ENCODE results near the gene FAM171A1. TPM values are rescaled to one million over a fixed set of nuclear protein-coding genes. Genes with fewer than 3 reads are reported as not detected.
"Not testable (repeated sequence)": the region's sequence is repeated elsewhere in the genome, so short reads cannot be mapped to it uniquely, and the experiment has no call there.

FAM171A1 gene
- polyA plus RNA-seq, 10 donors = 28.3 to 54.8 (median 34.3) TPM

- DNase-seq = peak; percentile 83 to 95 (median 89)
Measured at GRCh38 chr10:15321431-15322341, 49.4 kb downstream of the FAM171A1 start.

GRCh38 chr10:15320522-15321203, 50.4 kb downstream of the FAM171A1 start:
- DNase-seq = no peak

DNA sequence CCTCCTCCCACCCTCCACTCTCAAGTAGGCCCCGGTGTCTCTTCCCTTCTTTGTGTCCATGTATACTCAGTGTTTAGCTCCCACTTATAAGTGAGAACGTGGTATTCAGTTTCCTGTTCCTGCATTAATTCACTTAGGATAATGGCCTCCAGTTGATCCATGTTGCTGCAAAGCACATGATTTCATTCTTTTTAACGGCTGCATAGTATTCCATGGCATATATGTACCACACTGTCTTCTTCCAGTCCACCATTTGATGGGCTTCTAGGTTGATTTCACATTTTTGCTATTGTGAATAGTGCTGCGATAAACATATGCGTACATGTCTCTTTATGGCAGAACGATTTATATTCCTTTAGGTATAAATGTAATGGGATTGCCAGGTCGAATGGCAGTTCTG, 51.0 kb downstream of the FAM171A1 start:
- no peak for DNase-seq

GRCh38 chr10:15316871-15317464, 54.1 kb downstream of the FAM171A1 start:
- DNase-seq = no peak

DNA sequence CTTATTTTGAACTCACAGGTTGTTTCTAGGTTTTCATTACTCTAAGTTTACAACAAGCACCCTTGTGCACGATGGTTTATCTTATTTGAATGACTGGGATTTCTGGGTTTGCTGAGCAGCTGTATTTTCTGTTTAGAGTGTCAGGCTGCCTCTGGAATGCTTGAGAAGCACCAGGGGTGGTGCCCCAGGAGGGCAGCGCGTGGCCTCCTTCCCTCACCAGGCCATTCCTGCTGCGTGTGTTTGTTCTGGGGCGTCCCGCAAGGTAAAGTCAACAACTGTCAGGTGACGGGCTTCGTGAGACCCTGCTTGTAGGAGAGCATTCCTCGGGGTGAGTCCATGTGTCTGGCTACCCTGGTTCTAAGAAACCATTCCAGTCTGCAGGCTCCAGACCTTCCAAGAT, 54.9 kb downstream of the FAM171A1 start:
- no peak for DNase-seq

DNA sequence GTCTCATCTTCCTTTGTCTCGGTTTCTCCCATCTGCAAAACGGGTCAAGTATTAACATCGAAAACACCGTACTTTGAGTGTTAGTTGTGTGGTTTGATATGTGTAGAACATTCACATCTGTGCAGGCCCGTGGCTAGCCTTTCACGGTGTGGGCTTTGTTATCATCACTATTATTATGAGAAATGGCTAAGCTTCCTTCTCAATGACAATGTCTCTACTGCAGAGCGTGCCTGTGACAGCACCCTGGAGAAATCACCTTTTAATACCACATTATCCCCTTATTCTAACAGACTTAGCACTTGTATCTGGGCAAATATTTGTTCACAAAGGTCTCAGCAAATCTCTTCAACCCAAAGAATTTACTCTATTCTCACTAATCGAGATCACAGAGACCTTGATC, 55.8 kb downstream of the FAM171A1 start:
- no peak for DNase-seq

GRCh38 chr10:15314482-15315045, 56.5 kb downstream of the FAM171A1 start:
- DNase-seq = no peak

DNA sequence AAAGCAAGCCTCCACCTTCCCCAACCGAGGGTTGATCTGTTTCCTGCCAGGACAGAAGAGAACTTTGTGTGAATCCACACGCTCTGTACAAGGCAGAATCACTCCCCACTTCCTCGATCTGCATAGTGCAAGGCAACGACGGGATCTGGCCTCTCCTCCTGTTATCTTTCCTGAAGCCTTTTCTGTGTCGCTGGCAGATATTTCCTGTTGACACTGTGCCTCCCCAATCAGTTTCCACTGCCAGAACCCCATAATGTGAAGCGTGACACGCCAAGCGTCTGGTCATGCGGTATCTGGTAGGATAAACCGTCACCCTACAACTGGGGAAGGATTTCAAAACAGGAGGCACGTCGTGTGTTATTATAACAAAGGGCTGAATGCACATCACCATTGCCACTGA, 57.2 kb downstream of the FAM171A1 start:
- peak in 1 of 3 donors; percentile 45 for DNase-seq

DNA sequence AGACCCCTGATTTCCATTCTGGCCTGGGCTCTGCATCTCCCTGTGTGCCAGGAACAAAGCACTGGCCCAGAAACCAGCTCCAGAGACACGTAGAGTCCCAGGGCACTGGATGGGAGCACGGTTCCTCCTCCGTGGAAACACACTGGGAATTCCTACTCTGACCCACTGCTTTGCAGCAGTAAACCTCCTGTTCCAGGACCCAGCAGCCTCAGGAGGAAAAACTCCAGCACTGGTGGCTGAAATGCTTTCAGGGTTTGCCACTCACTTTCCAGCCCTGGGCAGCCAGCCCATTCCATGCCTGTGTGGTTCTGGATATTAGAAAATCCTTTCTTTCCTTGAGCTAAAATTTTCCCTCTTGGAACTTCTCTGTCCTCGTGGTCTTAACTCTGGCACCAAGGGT, 58.0 kb downstream of the FAM171A1 start:
- peak in 1 of 3 donors; percentile 55 for DNase-seq

DNA sequence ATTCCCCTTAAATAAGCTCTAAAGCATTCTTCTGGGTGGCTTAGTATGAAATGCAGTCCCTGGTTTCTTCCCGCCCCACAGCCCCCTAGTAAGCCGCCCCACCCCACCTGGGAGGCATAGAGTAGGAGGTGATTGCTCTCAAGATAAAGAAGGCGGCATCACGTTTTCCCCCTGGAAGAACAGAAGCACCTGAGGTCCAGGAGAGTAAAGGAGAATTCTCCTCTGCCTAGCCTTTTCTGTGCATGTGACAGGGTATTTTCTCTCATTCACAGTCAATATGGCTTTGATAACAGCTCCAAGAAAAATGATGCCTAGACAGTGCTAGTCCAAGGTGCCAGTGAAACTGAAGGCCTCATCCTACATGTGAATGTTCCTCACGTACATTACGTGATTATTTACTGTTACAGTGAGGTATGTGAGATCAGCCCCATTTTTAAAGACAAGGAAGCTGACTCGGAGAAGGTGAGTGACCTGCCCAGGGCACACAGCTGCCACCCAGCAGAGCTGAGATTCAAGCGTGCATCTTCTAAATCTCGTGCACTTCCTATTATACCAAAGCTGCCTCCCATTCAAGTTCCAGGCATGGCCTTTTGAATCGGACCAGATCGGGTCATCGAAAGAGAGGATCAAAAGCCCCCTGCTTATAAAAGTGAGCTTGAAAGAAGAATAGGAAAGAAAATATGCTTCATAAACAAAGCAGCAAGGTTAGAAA, 59.4 kb downstream of the FAM171A1 start:
- no peak for DNase-seq

DNA sequence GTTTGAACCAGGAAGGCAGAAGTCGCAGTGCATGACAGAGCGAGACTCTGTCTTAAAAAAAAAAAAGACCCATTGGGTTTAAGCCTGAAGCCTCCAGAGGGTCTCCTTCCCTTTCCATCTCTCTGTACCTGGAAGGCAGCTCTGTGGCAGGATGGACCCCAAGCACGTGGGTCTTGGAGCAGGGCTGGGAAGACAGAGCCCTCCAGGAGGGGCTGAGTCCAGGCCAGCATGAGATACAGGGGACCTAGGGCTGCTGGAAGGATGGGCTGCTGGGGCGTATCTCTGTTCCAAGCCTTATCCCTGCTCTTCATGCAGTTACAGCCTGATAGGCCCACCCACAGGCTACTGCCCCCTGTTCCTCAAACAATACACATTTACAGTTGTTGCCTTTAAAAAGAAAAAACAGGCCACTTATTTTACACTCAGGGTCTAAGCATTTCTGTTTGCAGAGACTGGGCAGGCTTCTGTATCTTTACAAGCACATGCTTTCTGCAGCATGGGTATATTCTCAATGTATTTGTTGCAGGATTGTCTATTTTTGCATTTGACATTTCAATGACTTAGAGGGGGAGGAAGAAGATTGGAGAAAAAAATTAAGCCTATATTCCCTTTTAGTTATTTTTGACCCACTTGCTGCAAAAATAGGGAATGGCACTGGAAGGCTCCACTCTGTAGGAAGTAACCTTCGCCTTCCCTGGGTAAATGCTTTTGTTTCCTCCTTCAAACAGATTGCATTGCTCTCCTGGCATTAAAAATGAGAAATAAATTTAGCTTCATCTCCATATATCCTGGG, 60.1 kb downstream of the FAM171A1 start:
- no peak for DNase-seq

GRCh38 chr10:15309221-15309620, 61.9 kb downstream of the FAM171A1 start:
- DNase-seq = no peak

GRCh38 chr10:15306735-15307280, 64.3 kb downstream of the FAM171A1 start:
- DNase-seq = no peak

DNA sequence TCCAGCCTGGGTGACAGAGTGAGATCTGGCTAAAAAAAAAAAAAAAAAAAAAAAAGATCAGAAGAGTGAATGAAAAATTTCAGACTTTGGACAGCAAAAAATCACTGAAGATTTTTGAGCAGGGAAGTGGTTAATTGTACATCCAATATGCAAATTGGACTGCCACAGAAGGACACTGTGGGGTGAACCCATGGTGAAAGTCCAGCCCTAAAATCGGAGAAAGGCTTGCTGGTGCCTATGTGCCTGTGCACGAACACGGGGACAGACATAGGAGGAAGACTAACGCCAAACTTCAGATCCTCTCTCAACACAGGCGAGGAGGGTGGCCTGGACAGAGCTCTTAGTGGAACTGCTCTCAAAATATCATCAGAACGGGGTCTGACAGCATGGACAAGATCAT, 65.5 kb downstream of the FAM171A1 start:
- no peak for DNase-seq

GRCh38 chr10:15305161-15305560, 65.9 kb downstream of the FAM171A1 start:
- no peak for DNase-seq

DNA sequence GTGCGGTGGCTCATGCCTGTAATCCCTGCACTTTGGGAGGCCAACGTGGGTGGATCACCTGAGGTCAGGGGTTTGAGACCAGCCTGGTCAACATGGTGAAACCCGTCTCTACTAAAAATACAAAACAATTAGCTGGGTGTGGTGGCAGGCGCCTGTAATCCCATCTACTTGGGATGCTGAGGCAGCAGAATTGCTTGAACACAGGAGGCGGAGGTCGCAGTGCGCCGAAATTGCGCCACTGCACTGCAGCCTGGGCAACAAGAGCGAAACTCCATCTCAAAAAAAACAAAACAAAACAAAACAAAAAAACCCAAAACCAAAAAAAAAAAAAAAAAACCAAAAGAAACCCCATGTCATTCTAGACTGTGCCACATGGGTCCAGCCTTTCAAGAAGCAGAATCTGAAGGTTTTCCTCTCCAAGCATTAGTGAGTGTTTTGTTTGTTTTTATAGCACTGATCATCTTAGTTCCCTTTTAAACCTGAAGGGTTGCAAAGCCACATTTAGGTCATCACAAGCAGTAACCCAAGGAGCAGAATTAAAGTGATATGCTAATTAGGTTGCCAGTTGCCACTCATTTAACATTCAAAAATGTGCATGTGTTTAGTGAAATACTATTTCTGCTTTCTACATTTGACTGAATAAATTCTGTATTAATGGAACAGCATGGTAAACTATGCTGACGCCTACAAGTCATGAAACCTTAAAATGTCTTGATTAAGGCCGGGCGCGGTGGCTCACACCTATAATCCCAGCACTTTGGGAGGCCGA, 68.7 kb downstream of the FAM171A1 start:
- DNase-seq = not testable (repeated sequence)

DNA sequence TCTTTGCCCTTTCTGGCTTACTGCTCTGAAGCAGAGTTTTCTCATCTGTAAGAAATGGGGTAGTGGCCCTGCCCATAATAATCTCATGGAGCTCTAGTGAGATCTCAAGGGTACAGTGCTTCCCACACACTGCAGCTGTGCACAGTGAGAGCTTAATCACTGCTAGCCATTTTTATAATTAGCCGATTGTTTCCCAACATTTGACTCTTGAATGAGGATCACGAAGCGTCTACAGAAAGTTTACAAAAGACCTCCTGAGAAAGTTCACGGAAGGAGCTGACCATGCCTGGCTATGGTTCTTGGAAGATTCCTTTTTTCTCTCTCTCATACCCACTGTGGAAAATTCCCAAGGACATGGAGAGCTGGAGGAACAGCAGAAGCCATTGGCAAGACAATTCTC, 70.4 kb downstream of the FAM171A1 start:
- peak in 1 of 3 donors; percentile 35 for DNase-seq

- DNase-seq = no peak
Measured at GRCh38 chr10:15300145-15300544, 70.9 kb downstream of the FAM171A1 start.

DNA sequence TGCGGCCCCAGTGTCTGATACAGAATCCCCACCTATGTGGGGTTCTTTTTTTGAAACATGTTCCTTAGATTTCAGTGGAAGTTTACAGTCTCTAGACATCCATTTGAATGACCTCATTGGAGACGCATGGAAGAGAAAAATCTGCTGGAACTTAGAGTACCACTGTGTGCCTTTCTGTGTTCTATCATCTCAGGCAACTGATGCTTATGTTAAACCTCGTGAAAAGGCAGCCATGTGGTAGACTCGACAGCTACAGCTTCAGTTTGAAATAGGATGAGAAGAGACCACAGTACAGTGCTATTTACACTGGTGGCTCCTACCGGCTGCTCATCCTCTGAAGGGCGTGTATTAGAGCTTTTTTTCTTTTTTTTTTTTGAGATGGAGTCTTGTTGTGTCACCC, 74.4 kb downstream of the FAM171A1 start:
- DNase-seq = no peak
